Measurements from ENCODE around the gene THOC2. TPM values are rescaled to one million over a fixed set of nuclear protein-coding genes. Genes with fewer than 3 reads are reported as not detected.
"Not testable (repeated sequence)": the region's sequence is repeated elsewhere in the genome, so short reads cannot be mapped to it uniquely, and the experiment has no call there.

THOC2 gene
- total RNA-seq, 2 experiments from 2014 or later = 69.8 to 72.7 TPM

DNA sequence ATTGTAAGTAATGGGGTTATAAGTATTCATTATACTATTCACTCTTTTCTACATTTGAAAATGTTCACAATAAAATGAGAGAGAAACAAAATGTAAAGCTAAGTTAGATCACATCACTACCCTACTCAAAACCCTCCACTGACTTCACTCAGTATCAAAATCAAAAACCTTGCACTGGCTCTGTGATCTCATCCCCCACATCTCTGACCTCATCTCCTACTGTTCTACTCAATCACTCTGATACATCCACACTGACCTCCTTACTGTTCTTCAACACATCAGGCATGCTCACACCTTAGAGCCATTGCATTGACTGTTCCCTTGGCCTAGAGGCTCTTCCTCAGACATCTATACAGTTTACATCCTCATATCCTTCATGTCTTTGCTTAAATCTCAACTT lies 50.7 kb downstream of the THOC2 start:
- ChIA-PET CTCF (no interaction called here), POLR2A (no interaction called here)

DNA sequence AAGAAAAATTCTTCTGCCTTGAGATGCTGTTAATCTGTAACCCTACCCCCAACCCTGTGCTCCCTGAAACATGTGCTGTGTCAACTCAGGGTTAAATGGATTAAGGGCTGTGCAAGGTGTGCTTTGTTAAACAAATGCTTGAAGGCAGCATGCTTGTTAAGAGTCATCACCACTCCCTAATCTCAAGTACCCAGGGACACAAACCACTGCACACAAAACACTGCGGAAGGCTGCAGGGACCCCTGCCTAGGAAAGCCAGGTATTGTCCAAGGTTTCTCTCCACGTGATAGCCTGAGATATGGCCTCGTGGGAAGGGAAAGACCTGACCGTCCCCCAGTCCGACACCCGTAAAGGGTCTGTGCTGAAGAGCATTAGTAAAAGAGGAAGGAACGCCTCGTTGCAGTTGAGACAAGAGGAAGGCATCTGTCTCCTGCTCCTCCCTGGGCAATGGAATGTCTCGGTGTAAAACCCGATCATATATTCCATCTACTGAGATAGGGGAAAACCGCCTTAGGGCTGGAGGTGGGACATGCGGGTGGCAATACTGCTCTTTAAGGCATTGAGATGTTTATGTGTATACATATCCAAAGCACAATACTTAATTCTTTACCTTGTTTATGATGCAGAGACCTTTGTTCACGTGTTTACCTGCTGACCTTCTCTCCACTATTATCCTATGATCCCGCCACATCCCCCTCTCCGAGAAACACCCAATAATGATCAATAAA lies 53.0 kb downstream of the THOC2 start:
- POLR2A ChIA-PET, CTCF ChIA-PET: not testable (repeated sequence)

- ChIA-PET CTCF (no interaction called here), POLR2A (no interaction called here)
Observed at GRCh38 chrX:123675154-123675553, 57.7 kb downstream of the THOC2 start.

GRCh38 chrX:123673813-123674212 lies 59.0 kb downstream of the THOC2 start:
- CTCF ChIA-PET = no interaction called here

GRCh38 chrX:123665197-123665596 lies 67.7 kb downstream of the THOC2 start:
- POLR2A ChIA-PET = no interaction called here
- CTCF ChIA-PET = no interaction called here

More at GRCh38 chrX:123673813-123674212, 59.0 kb downstream of the THOC2 start:
- POLR2A ChIA-PET = no interaction called here

DNA sequence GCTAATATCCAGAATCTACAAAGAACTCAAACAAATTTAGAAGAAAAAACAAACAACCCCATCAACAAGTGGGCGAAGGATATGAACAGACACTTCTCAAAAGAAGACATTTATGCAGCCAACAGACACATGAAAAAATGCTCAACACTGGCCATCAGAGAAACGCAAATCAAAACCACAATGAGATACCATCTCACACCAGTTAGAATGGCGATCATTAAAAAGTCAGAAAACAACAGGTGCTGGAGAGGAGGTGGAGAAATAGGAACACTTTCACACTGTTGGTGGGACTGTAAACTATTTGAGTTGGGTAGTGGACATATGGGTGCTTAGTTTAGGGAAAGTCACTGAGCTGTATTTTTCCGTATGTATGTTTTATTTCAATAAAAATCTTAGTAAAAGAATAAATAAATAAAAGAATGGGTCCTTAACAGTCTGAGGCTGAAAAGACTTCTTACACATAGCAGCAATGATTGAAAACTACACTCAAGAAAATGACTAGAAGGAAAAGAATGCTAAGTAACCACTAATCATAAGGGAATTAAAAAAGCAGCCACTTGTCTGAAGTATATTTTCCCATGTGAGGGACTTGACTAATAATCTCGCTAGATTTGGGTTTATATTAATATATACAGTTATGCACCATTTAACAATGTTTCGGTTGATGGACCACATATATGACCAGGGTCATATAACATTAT lies 68.2 kb downstream of the THOC2 start:
- POLR2A ChIA-PET, CTCF ChIA-PET: not testable (repeated sequence)

DNA sequence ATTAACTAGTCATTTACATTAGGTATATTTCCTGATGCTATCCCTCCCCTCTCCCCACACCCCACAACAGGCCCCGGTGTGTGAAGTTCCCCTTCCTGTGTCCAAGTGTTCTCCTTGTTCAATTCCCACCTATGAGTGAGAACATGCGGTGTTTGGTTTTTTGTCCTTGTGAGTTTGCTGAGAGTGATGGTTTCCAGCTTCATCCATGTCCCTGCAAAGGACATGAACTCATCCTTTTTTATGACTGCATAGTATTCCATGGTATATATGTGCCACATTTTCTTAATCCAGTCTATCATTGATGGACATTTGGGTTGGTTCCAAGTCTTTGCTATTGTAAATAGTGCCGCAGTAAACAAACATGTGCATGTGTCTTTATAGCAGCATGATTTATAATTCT lies 69.1 kb downstream of the THOC2 start:
- POLR2A ChIA-PET, CTCF ChIA-PET: not testable (repeated sequence)

- POLR2A ChIA-PET, CTCF ChIA-PET: not testable (repeated sequence)
Observed at GRCh38 chrX:123656507-123656906, 76.3 kb downstream of the THOC2 start.

DNA sequence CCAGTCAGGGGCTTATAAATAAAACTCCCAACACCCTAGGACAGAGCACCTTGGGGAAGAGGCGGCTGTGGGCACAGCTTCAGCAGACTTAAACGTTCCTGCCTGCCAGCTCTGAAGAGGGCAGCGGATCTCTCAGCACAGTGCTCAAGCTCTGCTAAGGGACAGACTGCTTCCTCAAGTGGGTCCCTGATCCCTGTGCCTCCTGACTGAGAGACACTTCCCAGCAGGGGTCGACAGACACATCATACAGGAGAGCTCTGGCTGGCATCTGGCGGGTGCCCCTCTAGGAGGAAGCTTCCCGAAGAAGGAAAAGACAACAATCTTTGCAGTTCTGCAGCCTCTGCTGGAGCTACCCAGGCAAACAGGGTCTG lies 84.1 kb downstream of the THOC2 start:
- CTCF ChIA-PET, POLR2A ChIA-PET: not testable (repeated sequence)

DNA sequence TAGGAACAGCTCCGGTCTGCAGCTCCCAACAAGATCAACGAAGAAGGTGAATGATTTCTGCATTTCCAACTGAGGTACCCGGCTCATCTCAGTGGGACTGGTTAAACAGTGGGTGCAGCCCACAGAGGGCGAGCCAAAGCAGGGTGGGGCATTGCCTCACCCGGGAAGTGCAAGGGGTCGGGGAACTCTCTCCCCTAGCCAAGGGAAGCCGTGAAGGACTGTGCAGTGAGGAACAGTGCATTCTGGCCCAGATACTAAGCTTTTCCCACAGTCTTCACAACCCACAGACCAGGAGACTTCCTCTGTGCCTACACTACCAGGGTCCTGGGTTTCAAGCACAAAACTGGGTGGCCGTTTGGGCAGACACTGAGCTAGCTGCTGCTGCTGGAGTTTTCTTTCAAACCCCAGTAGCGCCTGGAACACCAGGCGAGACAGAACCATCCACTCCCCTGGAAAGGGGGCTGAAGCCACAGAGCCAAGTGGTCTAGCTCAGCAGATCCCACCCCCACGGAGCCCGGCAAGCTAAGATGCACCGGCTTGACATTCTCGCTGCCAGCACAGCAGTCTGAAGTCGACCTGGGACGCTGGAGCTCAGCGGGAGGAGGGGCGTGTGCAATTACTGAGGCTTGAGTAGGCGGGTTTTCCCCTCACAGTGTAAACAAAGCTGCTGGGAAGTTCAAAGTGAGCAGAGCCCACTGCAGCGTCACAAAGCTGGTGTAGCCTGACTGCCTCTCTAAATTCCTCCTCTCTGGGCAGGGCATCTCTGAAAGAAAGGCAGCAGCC lies 84.6 kb downstream of the THOC2 start:
- ChIA-PET CTCF (no interaction called here), POLR2A (interaction anchor here (0.6 kb wide), 1 partner anchor 19 kb away, joined by 5 read pairs; no protein-coding TSS in a partner anchor)

GRCh38 chrX:123647244-123647643 lies 85.6 kb downstream of the THOC2 start:
- ChIA-PET POLR2A (no interaction called here), CTCF (no interaction called here)

- CTCF ChIA-PET = no interaction called here
- POLR2A ChIA-PET = no interaction called here
Observed at GRCh38 chrX:123629502-123629901, 103.3 kb downstream of the THOC2 start.

GRCh38 chrX:123626962-123627361 lies 105.9 kb downstream of the THOC2 start:
- POLR2A ChIA-PET = no interaction called here
- CTCF ChIA-PET = no interaction called here

- ChIA-PET POLR2A (no interaction called here), CTCF (no interaction called here)
Observed at GRCh38 chrX:123625952-123626351, 106.9 kb downstream of the THOC2 start.

DNA sequence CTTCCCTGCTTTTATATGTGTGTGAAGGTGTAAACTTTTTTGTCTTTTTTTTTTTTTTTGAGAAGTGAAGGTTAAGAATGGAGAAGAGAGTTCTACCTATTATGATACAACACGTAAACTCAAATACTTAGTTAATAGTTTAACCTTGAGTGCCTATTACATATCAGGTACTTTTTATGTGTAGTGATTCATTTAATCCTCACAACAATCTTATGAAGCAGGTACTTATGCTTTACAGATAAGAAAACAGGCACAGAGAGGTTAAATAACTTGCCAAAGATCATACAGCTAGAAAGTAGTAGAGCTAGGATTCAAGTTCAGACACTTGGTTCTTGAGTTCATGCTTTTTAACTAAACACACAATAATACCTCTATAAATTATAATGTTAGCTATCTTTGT lies 107.4 kb downstream of the THOC2 start:
- CTCF ChIA-PET = no interaction called here
- POLR2A ChIA-PET = no interaction called here

DNA sequence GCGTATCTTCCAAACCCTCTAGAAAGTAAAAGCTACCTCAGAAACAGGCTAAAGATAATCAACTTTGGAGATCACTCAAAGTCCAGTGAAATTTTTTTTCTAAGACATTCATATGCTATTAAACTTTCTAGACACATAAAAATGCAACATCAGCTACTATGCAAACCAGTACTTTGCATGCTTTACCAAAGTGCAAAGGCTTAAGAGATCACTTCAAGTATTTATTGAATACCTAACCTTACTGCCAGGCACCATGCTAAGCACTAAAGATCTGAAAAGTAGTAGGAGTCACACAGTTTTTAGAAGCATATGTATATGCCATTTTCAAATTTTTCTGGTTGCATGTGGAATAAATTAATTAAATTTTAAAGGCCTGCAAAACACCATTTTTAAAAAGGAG lies 115.8 kb downstream of the THOC2 start:
- ChIA-PET POLR2A (interaction anchor here (0.6 kb wide), 1 partner anchor 12 kb away, joined by 3 read pairs; no protein-coding TSS in a partner anchor), CTCF (no interaction called here)

DNA sequence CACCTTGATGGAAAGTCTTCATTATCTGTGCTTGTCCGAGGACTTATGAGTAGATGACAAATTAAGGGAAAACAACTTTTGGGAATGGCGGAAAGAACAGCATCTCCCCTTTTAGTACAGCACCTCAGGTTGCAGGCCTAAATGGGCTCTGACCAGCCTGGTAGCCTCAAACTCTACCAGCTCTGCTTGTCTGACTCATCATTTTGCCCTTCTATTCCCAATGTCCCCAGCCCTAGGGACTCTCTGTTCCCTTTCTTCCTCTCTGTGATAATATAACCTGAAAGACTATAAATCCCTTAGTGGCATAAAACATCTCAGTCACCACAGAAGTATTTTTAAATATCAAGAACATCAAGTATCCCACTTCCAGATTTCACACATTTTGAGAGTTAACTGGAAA lies 121.9 kb downstream of the THOC2 start:
- POLR2A ChIA-PET = no interaction called here
- CTCF ChIA-PET = no interaction called here

GRCh38 chrX:123607806-123608205 lies 125.0 kb downstream of the THOC2 start:
- CTCF ChIA-PET = no interaction called here
- POLR2A ChIA-PET = no interaction called here

- CTCF ChIA-PET = no interaction called here
- POLR2A ChIA-PET = no interaction called here
Observed at GRCh38 chrX:123607270-123607669, 125.6 kb downstream of the THOC2 start.

- ChIA-PET POLR2A (no interaction called here), CTCF (no interaction called here)
Observed at GRCh38 chrX:123603491-123603890, 129.4 kb downstream of the THOC2 start.

DNA sequence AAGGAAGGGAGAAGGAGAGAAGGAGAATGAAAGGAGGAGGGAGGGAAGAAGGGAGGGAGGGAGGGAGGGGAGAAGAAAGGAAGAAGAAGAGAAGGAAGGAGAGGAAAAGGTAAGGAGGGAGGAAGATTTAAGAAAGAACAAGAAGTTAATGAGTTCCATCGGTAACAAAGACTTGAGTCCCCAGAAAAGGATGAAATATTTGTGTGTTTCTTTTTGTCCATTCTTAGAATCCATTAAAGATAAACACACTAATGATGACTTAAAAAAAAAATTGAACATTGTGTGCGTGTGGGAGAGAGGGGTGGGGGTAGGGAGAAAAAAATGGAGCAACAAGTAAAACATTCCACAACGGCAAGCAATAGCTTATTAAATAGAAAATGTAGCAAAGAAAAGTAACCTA lies 131.4 kb downstream of the THOC2 start:
- ChIA-PET POLR2A (no interaction called here), CTCF (no interaction called here)

All from activated CD8-positive, alpha-beta memory T cell treated with anti-CD3 and anti-CD28 coated beads for 36 hours (primary cell).